ENCODE data around the gene SLC22A15. TPM values are rescaled to one million over a fixed set of nuclear protein-coding genes. Genes with fewer than 3 reads are reported as not detected.

The SLC22A15 gene
- total RNA-seq, 4 donors from 2014 or later: 1.7 to 8.8 (median 4.8) TPM

- H3K27ac ChIP-seq: no peak overlapping the region
- H3K27me3 ChIP-seq: no peaks in the 10 kb centered on the region
- no peak overlapping the region for H3K4me3 ChIP-seq
- TF ChIP-seq CTCF (IDR thresholded peaks at IDR 0.05) (no peak), EP300 (IDR thresholded peaks at IDR 0.05) (no peak), POLR2A (IDR thresholded peaks at IDR 0.05) (no peak)
- H3K9me3 ChIP-seq: no peaks in the 10 kb centered on the region
- 67 to 74% methylated on average over 4 of the region's 4 CpGs for WGBS, 2 donors
- no peak for DNase-seq (ENCODE audit: low spot score in 2 of 2)
- peaks cover 0 to 9% (median 0%) of the 10 kb centered on the region in 3 donors for H3K36me3 ChIP-seq
- H3K4me1 ChIP-seq: no peaks in the 10 kb centered on the region
Observed at GRCh38 chr1:116019653-116020253, 43.4 kb downstream of the SLC22A15 start.

- Histone ChIP-seq H3K27ac (no peak overlapping the region), H3K4me3 (no peak overlapping the region), H3K4me1 (no peaks in the 10 kb centered on the region), H3K36me3 (peaks cover 0 to 9% (median 0%) of the 10 kb centered on the region in 3 donors), H3K9me3 (no peaks in the 10 kb centered on the region), H3K27me3 (no peaks in the 10 kb centered on the region)
- 63% methylated on average over 5 of the region's 5 CpGs for WGBS, 2 donors
- peak in 1 of 2 donors; percentile 33 for DNase-seq (ENCODE audit: low spot score in 2 of 2)
- TF ChIP-seq EP300 (IDR thresholded peaks at IDR 0.05) (no peak), POLR2A (IDR thresholded peaks at IDR 0.05) (no peak), CTCF (IDR thresholded peaks at IDR 0.05) (peak in 3 of 5 experiments; percentile 9 to 38 (median 35))
Observed at GRCh38 chr1:116020668-116021272, 44.5 kb downstream of the SLC22A15 start.

- Histone ChIP-seq H3K9me3 (no peaks in the 10 kb centered on the region), H3K4me1 (no peaks in the 10 kb centered on the region), H3K27ac (no peak overlapping the region), H3K36me3 (peaks cover 0 to 9% (median 0%) of the 10 kb centered on the region in 3 donors), H3K4me3 (no peak overlapping the region), H3K27me3 (no peaks in the 10 kb centered on the region)
- DNase-seq (ENCODE audit: low spot score in 2 of 2): no peak
- TF ChIP-seq POLR2A (IDR thresholded peaks at IDR 0.05): no peak
- TF ChIP-seq CTCF (IDR thresholded peaks at IDR 0.05): no peak
- TF ChIP-seq EP300 (IDR thresholded peaks at IDR 0.05): no peak
- WGBS, 2 donors: 53 to 55% methylated on average over 3 of the region's 3 CpGs
Observed at GRCh38 chr1:116024626-116025025, 48.3 kb downstream of the SLC22A15 start.

- Histone ChIP-seq H3K4me3 (no peak overlapping the region), H3K27ac (no peak overlapping the region), H3K27me3 (no peaks in the 10 kb centered on the region), H3K4me1 (no peaks in the 10 kb centered on the region), H3K9me3 (no peaks in the 10 kb centered on the region), H3K36me3 (peaks cover 0 to 14% (median 0%) of the 10 kb centered on the region in 3 donors)
- TF ChIP-seq CTCF (IDR thresholded peaks at IDR 0.05): no peak
- no peak for TF ChIP-seq POLR2A (IDR thresholded peaks at IDR 0.05)
- no peak for TF ChIP-seq EP300 (IDR thresholded peaks at IDR 0.05)
- WGBS, 2 donors: 95 to 97% methylated on average over 4 of the region's 4 CpGs
- DNase-seq (ENCODE audit: low spot score in 2 of 2): no peak
Observed at GRCh38 chr1:116026631-116027030, 50.3 kb downstream of the SLC22A15 start.

GRCh38 chr1:116031302-116031835, 55.1 kb downstream of the SLC22A15 start:
- Histone ChIP-seq H3K4me3 (no peak overlapping the region), H3K36me3 (peaks cover 0 to 23% (median 0%) of the 10 kb centered on the region in 3 donors), H3K27ac (no peak overlapping the region), H3K4me1 (no peaks in the 10 kb centered on the region), H3K27me3 (no peaks in the 10 kb centered on the region), H3K9me3 (no peaks in the 10 kb centered on the region)
- no peak for DNase-seq (ENCODE audit: low spot score in 2 of 2)
- no peak for TF ChIP-seq CTCF (IDR thresholded peaks at IDR 0.05)
- TF ChIP-seq EP300 (IDR thresholded peaks at IDR 0.05): no peak
- no peak for TF ChIP-seq POLR2A (IDR thresholded peaks at IDR 0.05)
- WGBS, 2 donors: 89 to 92% methylated on average over 13 of the region's 13 CpGs
